Transverse colon (tissue), 4 donors: Measurements from ENCODE around the gene SCNN1A.

Experiments used
- POLR2AphosphoS5 ChIP-seq, 3 donors: sonication (generic); formaldehyde crosslinking; IDR thresholded peaks; one replicate each; pipeline ENCODE4 v1.6.1; 2016; ENCODE audit warnings: antibody characterized with exemption in 3 of 3
- TF ChIP-seq, protein P1 (sequence below), 5 experiments: fragments of 200-600 bp in 3 of 5; fragments of 450-650 bp in 2 of 5; sonication (generic) in 3 of 5; IDR thresholded peaks; 1 replicate in 2 of 5; 2 replicates in 3 of 5; pipeline ENCODE4 v1.5.1; 2016 to 2017; ENCODE audit warnings: antibody characterized with exemption in 5 of 5, inconsistent platforms in 3 of 5, mild to moderate bottlenecking in 2 of 5, moderate library complexity in 1 of 5

DNA sequence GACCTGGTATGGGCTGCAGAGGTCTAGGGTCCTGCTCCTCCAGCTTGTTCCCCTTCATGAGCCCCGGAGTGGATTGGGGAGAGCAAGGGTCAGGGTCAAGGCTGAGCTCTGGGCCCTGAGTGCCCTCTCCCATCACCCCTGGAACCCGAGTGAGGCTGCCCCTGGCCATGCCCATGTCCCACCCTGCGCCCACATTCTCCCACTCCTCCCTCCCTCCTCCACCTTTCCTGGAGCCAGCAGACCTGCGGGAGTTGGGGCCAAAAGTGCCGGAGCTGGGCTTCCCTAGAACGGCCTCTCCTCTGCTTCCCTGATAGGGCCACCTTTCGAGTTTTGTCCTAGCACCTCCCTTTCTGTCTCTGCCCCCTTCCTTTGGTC lies 590 bp downstream of the SCNN1A start:
- TF ChIP-seq, protein P1, sequence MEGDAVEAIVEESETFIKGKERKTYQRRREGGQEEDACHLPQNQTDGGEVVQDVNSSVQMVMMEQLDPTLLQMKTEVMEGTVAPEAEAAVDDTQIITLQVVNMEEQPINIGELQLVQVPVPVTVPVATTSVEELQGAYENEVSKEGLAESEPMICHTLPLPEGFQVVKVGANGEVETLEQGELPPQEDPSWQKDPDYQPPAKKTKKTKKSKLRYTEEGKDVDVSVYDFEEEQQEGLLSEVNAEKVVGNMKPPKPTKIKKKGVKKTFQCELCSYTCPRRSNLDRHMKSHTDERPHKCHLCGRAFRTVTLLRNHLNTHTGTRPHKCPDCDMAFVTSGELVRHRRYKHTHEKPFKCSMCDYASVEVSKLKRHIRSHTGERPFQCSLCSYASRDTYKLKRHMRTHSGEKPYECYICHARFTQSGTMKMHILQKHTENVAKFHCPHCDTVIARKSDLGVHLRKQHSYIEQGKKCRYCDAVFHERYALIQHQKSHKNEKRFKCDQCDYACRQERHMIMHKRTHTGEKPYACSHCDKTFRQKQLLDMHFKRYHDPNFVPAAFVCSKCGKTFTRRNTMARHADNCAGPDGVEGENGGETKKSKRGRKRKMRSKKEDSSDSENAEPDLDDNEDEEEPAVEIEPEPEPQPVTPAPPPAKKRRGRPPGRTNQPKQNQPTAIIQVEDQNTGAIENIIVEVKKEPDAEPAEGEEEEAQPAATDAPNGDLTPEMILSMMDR (IDR thresholded peaks at IDR 0.05) = no peak
- no peak for TF ChIP-seq POLR2AphosphoS5 (IDR thresholded peaks at IDR 0.05)
